ENCODE measurements around the gene TBX20.

Gene TBX20

GRCh38 chr7:35261476-35262285, 7.8 kb upstream of the TBX20 start:
- H3K9me3 ChIP-seq (ENCODE audit: control insufficient read depth, insufficient read depth, low read length), result no peaks in the 10 kb centered on the region
- no peak overlapping the region for H3K9ac ChIP-seq (ENCODE audit: low read depth, low read length)
- H3K4me1 ChIP-seq (ENCODE audit: control insufficient read depth, insufficient read depth, low read length), result peaks cover 23% of the 10 kb centered on the region
- H3K27me3 ChIP-seq (ENCODE audit: control insufficient read depth, insufficient read depth, low read length), result peaks cover 88% of the 10 kb centered on the region
- no peaks in the 10 kb centered on the region for H3K36me3 ChIP-seq (ENCODE audit: control insufficient read depth, insufficient read depth, low read length)
- peak overlapping the region; percentile 66 for H3K4me3 ChIP-seq (ENCODE audit: low read depth, low read length)

GRCh38 chr7:35261041-35261440, 7.1 kb upstream of the TBX20 start:
- Histone ChIP-seq H3K9ac (ENCODE audit: low read depth, low read length) (no peak overlapping the region), H3K4me1 (ENCODE audit: control insufficient read depth, insufficient read depth, low read length) (peaks cover 27% of the 10 kb centered on the region), H3K9me3 (ENCODE audit: control insufficient read depth, insufficient read depth, low read length) (no peaks in the 10 kb centered on the region), H3K27me3 (ENCODE audit: control insufficient read depth, insufficient read depth, low read length) (peaks cover 92% of the 10 kb centered on the region), H3K4me3 (ENCODE audit: low read depth, low read length) (peak overlapping the region; percentile 66), H3K36me3 (ENCODE audit: control insufficient read depth, insufficient read depth, low read length) (no peaks in the 10 kb centered on the region)

GRCh38 chr7:35260246-35260645, 6.3 kb upstream of the TBX20 start:
- no peaks in the 10 kb centered on the region for H3K9me3 ChIP-seq (ENCODE audit: control insufficient read depth, insufficient read depth, low read length)
- no peaks in the 10 kb centered on the region for H3K36me3 ChIP-seq (ENCODE audit: control insufficient read depth, insufficient read depth, low read length)
- peaks cover 92% of the 10 kb centered on the region for H3K27me3 ChIP-seq (ENCODE audit: control insufficient read depth, insufficient read depth, low read length)
- no peak overlapping the region for H3K9ac ChIP-seq (ENCODE audit: low read depth, low read length)
- peaks cover 27% of the 10 kb centered on the region for H3K4me1 ChIP-seq (ENCODE audit: control insufficient read depth, insufficient read depth, low read length)
- peak overlapping the region; percentile 66 for H3K4me3 ChIP-seq (ENCODE audit: low read depth, low read length)

GRCh38 chr7:35259523-35259908, 5.6 kb upstream of the TBX20 start:
- Histone ChIP-seq H3K36me3 (ENCODE audit: control insufficient read depth, insufficient read depth, low read length) (no peaks in the 10 kb centered on the region), H3K4me3 (ENCODE audit: low read depth, low read length) (peak overlapping the region; percentile 52), H3K4me1 (ENCODE audit: control insufficient read depth, insufficient read depth, low read length) (peaks cover 28% of the 10 kb centered on the region), H3K9ac (ENCODE audit: low read depth, low read length) (no peak overlapping the region), H3K27me3 (ENCODE audit: control insufficient read depth, insufficient read depth, low read length) (peaks cover 95% of the 10 kb centered on the region), H3K9me3 (ENCODE audit: control insufficient read depth, insufficient read depth, low read length) (no peaks in the 10 kb centered on the region)

GRCh38 chr7:35258868-35259522, 5.1 kb upstream of the TBX20 start:
- Histone ChIP-seq H3K9ac (ENCODE audit: low read depth, low read length) (no peak overlapping the region), H3K27me3 (ENCODE audit: control insufficient read depth, insufficient read depth, low read length) (peaks cover 99% of the 10 kb centered on the region), H3K36me3 (ENCODE audit: control insufficient read depth, insufficient read depth, low read length) (no peaks in the 10 kb centered on the region), H3K4me3 (ENCODE audit: low read depth, low read length) (peak overlapping the region; percentile 52), H3K9me3 (ENCODE audit: control insufficient read depth, insufficient read depth, low read length) (no peaks in the 10 kb centered on the region), H3K4me1 (ENCODE audit: control insufficient read depth, insufficient read depth, low read length) (peaks cover 28% of the 10 kb centered on the region)

GRCh38 chr7:35258125-35258867, 4.4 kb upstream of the TBX20 start:
- H3K4me3 ChIP-seq (ENCODE audit: low read depth, low read length), result peak overlapping the region; percentile 52
- peaks cover 28% of the 10 kb centered on the region for H3K4me1 ChIP-seq (ENCODE audit: control insufficient read depth, insufficient read depth, low read length)
- H3K9me3 ChIP-seq (ENCODE audit: control insufficient read depth, insufficient read depth, low read length), result no peaks in the 10 kb centered on the region
- no peak overlapping the region for H3K9ac ChIP-seq (ENCODE audit: low read depth, low read length)
- H3K36me3 ChIP-seq (ENCODE audit: control insufficient read depth, insufficient read depth, low read length), result no peaks in the 10 kb centered on the region
- peaks cover 99% of the 10 kb centered on the region for H3K27me3 ChIP-seq (ENCODE audit: control insufficient read depth, insufficient read depth, low read length)

- Histone ChIP-seq H3K9ac (ENCODE audit: low read depth, low read length) (no peak overlapping the region), H3K4me3 (ENCODE audit: low read depth, low read length) (peak overlapping the region; percentile 52)
Measured at GRCh38 chr7:35257251-35258124, 3.6 kb upstream of the TBX20 start.

GRCh38 chr7:35256256-35257175, 2.6 kb upstream of the TBX20 start:
- Histone ChIP-seq H3K9ac (ENCODE audit: low read depth, low read length) (no peak overlapping the region), H3K36me3 (ENCODE audit: control insufficient read depth, insufficient read depth, low read length) (no peaks in the 10 kb centered on the region), H3K27me3 (ENCODE audit: control insufficient read depth, insufficient read depth, low read length) (peaks cover 99% of the 10 kb centered on the region), H3K4me3 (ENCODE audit: low read depth, low read length) (peak overlapping the region; percentile 52), H3K9me3 (ENCODE audit: control insufficient read depth, insufficient read depth, low read length) (no peaks in the 10 kb centered on the region), H3K4me1 (ENCODE audit: control insufficient read depth, insufficient read depth, low read length) (peaks cover 34% of the 10 kb centered on the region)

More at GRCh38 chr7:35257251-35258124, 3.6 kb upstream of the TBX20 start:
- H3K9me3 ChIP-seq (ENCODE audit: control insufficient read depth, insufficient read depth, low read length), result no peaks in the 10 kb centered on the region
- no peaks in the 10 kb centered on the region for H3K36me3 ChIP-seq (ENCODE audit: control insufficient read depth, insufficient read depth, low read length)
- H3K27me3 ChIP-seq (ENCODE audit: control insufficient read depth, insufficient read depth, low read length), result peaks cover 99% of the 10 kb centered on the region
- H3K4me1 ChIP-seq (ENCODE audit: control insufficient read depth, insufficient read depth, low read length), result peaks cover 32% of the 10 kb centered on the region

GRCh38 chr7:35255443-35256255, 1.7 kb upstream of the TBX20 start:
- Histone ChIP-seq H3K9me3 (ENCODE audit: control insufficient read depth, insufficient read depth, low read length) (no peaks in the 10 kb centered on the region), H3K4me1 (ENCODE audit: control insufficient read depth, insufficient read depth, low read length) (peaks cover 34% of the 10 kb centered on the region), H3K27me3 (ENCODE audit: control insufficient read depth, insufficient read depth, low read length) (peaks cover 99% of the 10 kb centered on the region), H3K4me3 (ENCODE audit: low read depth, low read length) (peak overlapping the region; percentile 15), H3K36me3 (ENCODE audit: control insufficient read depth, insufficient read depth, low read length) (no peaks in the 10 kb centered on the region), H3K9ac (ENCODE audit: low read depth, low read length) (no peak overlapping the region)

Measured in iPS-15b (cell line).